ENCODE data around the gene SDF2L1.

DNA sequence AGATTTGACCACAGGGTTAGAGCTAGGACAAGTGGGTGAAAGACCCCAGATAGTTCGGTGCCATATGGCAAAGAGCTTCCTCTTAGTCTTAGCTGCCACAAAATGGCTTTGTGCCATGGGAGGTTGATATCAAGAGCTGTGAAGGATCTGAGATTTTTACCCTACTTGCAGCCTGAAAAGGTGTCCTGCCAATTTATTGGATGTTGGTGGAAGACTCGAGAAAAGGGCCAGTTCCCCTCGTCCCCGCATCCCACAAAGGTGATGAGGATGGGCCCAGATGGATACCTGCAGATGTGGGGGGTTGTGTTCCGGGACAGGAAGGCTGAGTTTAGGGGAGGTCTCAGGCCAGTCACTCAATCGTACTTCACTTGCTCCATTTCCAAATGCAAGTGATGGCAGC is 39.5 kb upstream of the SDF2L1 start:
- TF ChIP-seq, protein P1, sequence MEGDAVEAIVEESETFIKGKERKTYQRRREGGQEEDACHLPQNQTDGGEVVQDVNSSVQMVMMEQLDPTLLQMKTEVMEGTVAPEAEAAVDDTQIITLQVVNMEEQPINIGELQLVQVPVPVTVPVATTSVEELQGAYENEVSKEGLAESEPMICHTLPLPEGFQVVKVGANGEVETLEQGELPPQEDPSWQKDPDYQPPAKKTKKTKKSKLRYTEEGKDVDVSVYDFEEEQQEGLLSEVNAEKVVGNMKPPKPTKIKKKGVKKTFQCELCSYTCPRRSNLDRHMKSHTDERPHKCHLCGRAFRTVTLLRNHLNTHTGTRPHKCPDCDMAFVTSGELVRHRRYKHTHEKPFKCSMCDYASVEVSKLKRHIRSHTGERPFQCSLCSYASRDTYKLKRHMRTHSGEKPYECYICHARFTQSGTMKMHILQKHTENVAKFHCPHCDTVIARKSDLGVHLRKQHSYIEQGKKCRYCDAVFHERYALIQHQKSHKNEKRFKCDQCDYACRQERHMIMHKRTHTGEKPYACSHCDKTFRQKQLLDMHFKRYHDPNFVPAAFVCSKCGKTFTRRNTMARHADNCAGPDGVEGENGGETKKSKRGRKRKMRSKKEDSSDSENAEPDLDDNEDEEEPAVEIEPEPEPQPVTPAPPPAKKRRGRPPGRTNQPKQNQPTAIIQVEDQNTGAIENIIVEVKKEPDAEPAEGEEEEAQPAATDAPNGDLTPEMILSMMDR (IDR thresholded peaks at IDR 0.05) = no peak
- TF ChIP-seq POLR2AphosphoS5 (IDR thresholded peaks at IDR 0.05) (no peak), EP300 (IDR thresholded peaks at IDR 0.05) (no peak)

Data from suprapubic skin (tissue), 4 donors.